Measurements from ENCODE around the gene RAD51B.

GRCh38 chr14:68141281-68142088, 321.9 kb downstream of the RAD51B start:
- no peak for TF ChIP-seq CTCF (IDR thresholded peaks at IDR 0.05)
- no peak for TF ChIP-seq POLR2A (IDR thresholded peaks at IDR 0.05)

All from tibial nerve (tissue), 3 donors.